Heart left ventricle (tissue), 16 donors: ENCODE data around the gene DHX16. TPM values are rescaled to one million over a fixed set of nuclear protein-coding genes. Genes with fewer than 3 reads are reported as not detected.
A peak's percentile ranks its signal among the peaks of the same experiment; 100 is the strongest.

Experiments
- ATAC-seq, 4 donors: fragments of 200-7000 bp; cut with Tn5 transposase; one replicate each; pipeline ENCODE4 v1.9.1; 2020 to 2022; ENCODE audit warnings: moderate library complexity in 4 of 4, mild to moderate bottlenecking in 3 of 4, moderate number of reproducible peaks in 1 of 4
- DNase-seq, 5 donors: peaks; one replicate each; pipeline ENCODE4 v3.0.0-alpha.2; 2020
- H3K27ac ChIP-seq, 12 donors: fragments of 200-600 bp; sonication (generic) in 4 of 12; one replicate each; pipeline versions ENCODE4 v1.5.0 to v1.8.0; 2016 to 2022; ENCODE audit warnings: mild to moderate bottlenecking in 2 of 12
- H3K27me3 ChIP-seq, 9 donors: fragments of 200-600 bp; sonication (generic) in 2 of 9; one replicate each; pipeline versions ENCODE4 v1.5.1 to v1.8.0; 2016 to 2022; ENCODE audit warnings: mild to moderate bottlenecking in 3 of 9
- H3K36me3 ChIP-seq, 9 donors: fragments of 200-600 bp; sonication (generic) in 2 of 9; one replicate each; pipeline versions ENCODE4 v1.5.0 to v1.8.0; 2018 to 2022; ENCODE audit warnings: mild to moderate bottlenecking in 2 of 9
- H3K4me1 ChIP-seq, 12 donors: fragments of 200-600 bp; sonication (generic) in 4 of 12; one replicate each; pipeline versions ENCODE4 v1.5.0 to v1.8.0; 2016 to 2022; ENCODE audit warnings: mild to moderate bottlenecking in 3 of 12
- H3K4me3 ChIP-seq, 12 donors: fragments of 200-600 bp; sonication (generic) in 4 of 12; one replicate each; pipeline versions ENCODE4 v1.5.0 to v1.8.0; 2017 to 2022; ENCODE audit warnings: mild to moderate bottlenecking in 9 of 12, moderate library complexity in 4 of 12
- H3K9me3 ChIP-seq, 12 donors: fragments of 200-600 bp; sonication (generic) in 4 of 12; one replicate each; pipeline versions ENCODE4 v1.5.0 to v1.8.0; 2016 to 2022; ENCODE audit warnings: mild to moderate bottlenecking in 1 of 12
- POLR2A ChIP-seq, 2 donors: fragments of 450-650 bp; IDR thresholded peaks; one replicate each; pipeline ENCODE4 v1.6.1; 2017; ENCODE audit warnings: antibody characterized with exemption in 2 of 2, mild to moderate bottlenecking in 2 of 2, moderate library complexity in 2 of 2
- WGBS, 4 donors: extraction: QIAGEN DNeasy Blood & Tissue Kit in 2 of 4; methylation state at CpG; one replicate each; pipeline versions ENCODE4 v1.1.5 to v1.1.7; 2013 to 2018; 5-methylcytosine and 5-hydroxymethylcytosine counted together
- intact Hi-C, 10 donors: fragments of 100-400 bp; cut with DNase I; formaldehyde crosslinking; loops; one replicate each; pipeline versions ENCODE4 v1.11.1 to v1.14.2; 2022
- polyA plus RNA-seq, 2 donors: library from polyadenylated mRNA; stranded (reverse); fragments of 200-250 nt; gene quantifications; one replicate each; pipeline ENCODE4 v1.2.3, GENCODE V29; 2013
- total RNA-seq, 9 donors: library from RNA; depleted of rRNA in 2 of 9; stranded (reverse); fragments of >200 nt in 2 of 9; fragmentation: NEBNext Ultra II Directional in 3 of 9; extraction: Animal tissue kit (Norgen Biotek cat#: 25700) in 3 of 9; gene quantifications; one replicate each; pipeline versions ENCODE4 v1.1.0 to v1.2.4, GENCODE V29; 2016 to 2023
- TF ChIP-seq, protein P1 (sequence below), 12 donors: fragments of 200-600 bp; sonication (generic) in 4 of 12; IDR thresholded peaks; one replicate each; pipeline versions ENCODE4 v1.5.0 to v1.8.0; 2018 to 2022; ENCODE audit warnings: antibody characterized with exemption in 12 of 12, mild to moderate bottlenecking in 5 of 12
- donor health status: ischemic (EF 13 %, LVEDD 7.1; RV severe dilation, severe dysfunction).
- donor health status: healthy with polysubstance abuse.
- donor health status: DM: no; HTN: yes; CAD: no.
- donor health status: DM: no; HTN: no; CAD: no.
- donor health status: ischemic (EF 25% LVEDD 6.9; RV normal size, moderate dysfunction).
- donor health status: ischemic (EF 25% LVEDD 5.7; RV mildly dilated, moderate dysfunction).
- donor health status: healthy.
- donor health status: DM: yes; HTN: yes; CAD: no.
- donor health status: ischemic (EF 35%, LVEDD 5.7; RV mildly dilated, moderate dysfunction).
- donor health status: nonischemic (EF 11% LVEDD 7.7; RV severe dilation, severe dysfunction).
- donor health status: DM: yes; HTN: yes; CAD: no.
- donor health status: PGD.
- donor health status: ischemic (EF 29% LVEDD 5.4; RV normal size, mild dysfunction).
- donor health status: nonischemic (EF 23%, LVEDD 6.1; RV moderate dilation, normal function).

The DHX16 gene
- total and polyA plus RNA-seq, 11 donors, result 16.1 to 39.4 (median 21.0) TPM

DNA sequence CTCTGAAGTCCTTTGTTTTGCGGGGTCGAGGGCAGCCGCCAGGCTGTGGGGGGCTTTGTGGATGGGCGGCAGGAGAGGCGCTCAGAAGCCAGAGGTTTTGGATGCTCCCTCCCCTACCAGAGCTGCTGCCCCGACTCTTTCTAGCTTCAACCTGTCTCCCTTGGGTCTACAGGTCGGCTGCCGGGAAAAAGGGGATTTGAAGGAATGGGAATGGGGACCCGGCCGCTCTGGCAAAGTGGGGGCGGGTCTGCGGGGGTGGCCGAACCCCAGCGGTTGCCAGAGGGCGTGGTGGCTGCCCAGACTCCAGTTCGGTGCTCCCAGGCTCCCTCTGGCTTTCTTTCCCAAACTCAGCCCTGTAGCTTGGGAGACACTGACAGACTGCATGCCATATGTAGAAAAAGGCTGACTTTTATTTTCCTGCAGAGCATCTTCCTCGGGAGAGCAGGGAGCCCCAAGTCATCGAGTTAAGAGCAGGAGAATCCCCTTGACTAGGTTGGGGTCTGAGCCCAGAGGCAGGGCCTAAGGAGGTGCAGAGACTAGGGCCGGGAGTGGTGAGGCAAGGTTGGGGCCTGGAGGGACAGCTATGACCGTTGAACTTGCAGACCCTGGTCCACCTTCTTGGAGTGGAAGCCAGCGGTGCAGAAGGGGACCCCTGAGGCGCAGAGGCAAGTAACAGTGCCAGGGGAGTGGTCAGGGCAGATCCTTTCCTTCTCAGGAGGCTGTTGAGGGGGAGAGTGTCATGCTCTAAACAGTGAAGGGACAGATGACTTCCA lies 15.0 kb upstream of the DHX16 start:
- TF ChIP-seq, protein P1, sequence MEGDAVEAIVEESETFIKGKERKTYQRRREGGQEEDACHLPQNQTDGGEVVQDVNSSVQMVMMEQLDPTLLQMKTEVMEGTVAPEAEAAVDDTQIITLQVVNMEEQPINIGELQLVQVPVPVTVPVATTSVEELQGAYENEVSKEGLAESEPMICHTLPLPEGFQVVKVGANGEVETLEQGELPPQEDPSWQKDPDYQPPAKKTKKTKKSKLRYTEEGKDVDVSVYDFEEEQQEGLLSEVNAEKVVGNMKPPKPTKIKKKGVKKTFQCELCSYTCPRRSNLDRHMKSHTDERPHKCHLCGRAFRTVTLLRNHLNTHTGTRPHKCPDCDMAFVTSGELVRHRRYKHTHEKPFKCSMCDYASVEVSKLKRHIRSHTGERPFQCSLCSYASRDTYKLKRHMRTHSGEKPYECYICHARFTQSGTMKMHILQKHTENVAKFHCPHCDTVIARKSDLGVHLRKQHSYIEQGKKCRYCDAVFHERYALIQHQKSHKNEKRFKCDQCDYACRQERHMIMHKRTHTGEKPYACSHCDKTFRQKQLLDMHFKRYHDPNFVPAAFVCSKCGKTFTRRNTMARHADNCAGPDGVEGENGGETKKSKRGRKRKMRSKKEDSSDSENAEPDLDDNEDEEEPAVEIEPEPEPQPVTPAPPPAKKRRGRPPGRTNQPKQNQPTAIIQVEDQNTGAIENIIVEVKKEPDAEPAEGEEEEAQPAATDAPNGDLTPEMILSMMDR (IDR thresholded peaks at IDR 0.05), result peak in 8 of 12 donors; percentile 19 to 59 (median 32)
- peak in 1 of 2 donors; percentile 55 for TF ChIP-seq POLR2A (IDR thresholded peaks at IDR 0.05)
- Histone ChIP-seq H3K36me3 (peaks cover 0 to 11% (median 0%) of the 10 kb centered on the region in 9 donors), H3K9me3 (no peaks in the 10 kb centered on the region), H3K27ac (peak overlapping the region; percentile 92 to 100 (median 98)), H3K4me1 (peaks cover 4 to 71% (median 40%) of the 10 kb centered on the region in 12 donors), H3K4me3 (peak overlapping the region; percentile 52 to 96 (median 74)), H3K27me3 (no peaks in the 10 kb centered on the region)
- intact Hi-C loops, result loop anchor here in 8 of 10 donors (1.0 to 10.0 kb wide), 4 partner anchors 32 to 397 kb away; partner anchors contain the start of genes TUBB (in 6 of the 8) and DDR1 (in 1 of the 8)
- 10 to 13% (median 11%) methylated on average over 22 of the region's 22 CpGs for WGBS, 4 donors
- ATAC-seq, result no peak
- peak; percentile 63 to 71 (median 64) for DNase-seq

DNA sequence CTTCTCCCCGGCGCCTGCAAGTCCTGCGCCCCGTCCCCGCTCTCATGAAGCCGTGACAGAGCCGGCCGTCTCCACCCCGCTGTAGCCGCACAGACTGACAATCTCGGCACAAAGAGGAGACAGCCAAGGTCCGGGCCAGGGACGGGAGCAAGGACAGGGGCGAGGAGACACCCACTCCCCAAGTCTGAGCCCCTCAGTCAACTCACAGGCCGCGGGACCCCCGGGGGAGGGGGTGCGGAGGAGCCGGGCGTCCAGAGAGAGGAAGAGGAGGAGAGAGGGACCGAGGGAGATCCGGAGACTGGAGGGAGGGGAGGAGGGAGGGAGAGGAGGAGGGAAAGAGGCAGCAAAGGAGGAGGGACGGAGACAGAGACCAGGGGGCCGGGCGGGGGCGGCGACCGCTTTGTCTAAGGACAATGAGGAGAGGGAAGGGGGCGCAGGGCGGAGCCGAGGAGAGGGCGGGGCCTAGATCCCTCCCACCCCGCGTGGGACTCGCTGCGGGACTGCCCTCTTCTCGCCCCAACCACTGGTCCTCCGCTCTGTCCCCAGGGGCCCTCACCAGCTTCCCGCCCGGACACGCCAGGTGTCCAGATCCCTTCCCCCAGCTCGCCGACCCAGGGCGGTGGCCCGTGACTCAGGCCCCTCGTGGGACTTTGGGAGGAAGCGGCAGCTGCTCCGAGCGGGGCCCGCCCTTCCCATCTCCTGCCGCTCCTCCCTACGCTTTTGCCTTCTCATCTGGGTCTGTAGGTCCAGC lies 14.3 kb upstream of the DHX16 start:
- WGBS, 4 donors, result 0 to 1% (median 1%) methylated on average over 35 to 52 of the region's 52 CpGs
- intact Hi-C loops, result loop anchor here in 8 of 10 donors (1.0 to 10.0 kb wide), 4 partner anchors 33 to 398 kb away; partner anchors contain the start of genes TUBB (in 6 of the 8) and DDR1 (in 1 of the 8)
- peak overlapping the region; percentile 92 to 100 (median 98) for H3K27ac ChIP-seq
- H3K9me3 ChIP-seq, result no peaks in the 10 kb centered on the region
- peak; percentile 71 to 85 (median 79) for ATAC-seq
- DNase-seq, result peak; percentile 97 to 99 (median 98)
- H3K4me1 ChIP-seq, result peaks cover 4 to 78% (median 46%) of the 10 kb centered on the region in 12 donors
- peaks cover 0 to 11% (median 0%) of the 10 kb centered on the region in 9 donors for H3K36me3 ChIP-seq
- TF ChIP-seq, protein P1 (IDR thresholded peaks at IDR 0.05), result no peak
- TF ChIP-seq POLR2A (IDR thresholded peaks at IDR 0.05), result no peak
- peak overlapping the region; percentile 52 to 96 (median 74) for H3K4me3 ChIP-seq
- H3K27me3 ChIP-seq, result no peaks in the 10 kb centered on the region

DNA sequence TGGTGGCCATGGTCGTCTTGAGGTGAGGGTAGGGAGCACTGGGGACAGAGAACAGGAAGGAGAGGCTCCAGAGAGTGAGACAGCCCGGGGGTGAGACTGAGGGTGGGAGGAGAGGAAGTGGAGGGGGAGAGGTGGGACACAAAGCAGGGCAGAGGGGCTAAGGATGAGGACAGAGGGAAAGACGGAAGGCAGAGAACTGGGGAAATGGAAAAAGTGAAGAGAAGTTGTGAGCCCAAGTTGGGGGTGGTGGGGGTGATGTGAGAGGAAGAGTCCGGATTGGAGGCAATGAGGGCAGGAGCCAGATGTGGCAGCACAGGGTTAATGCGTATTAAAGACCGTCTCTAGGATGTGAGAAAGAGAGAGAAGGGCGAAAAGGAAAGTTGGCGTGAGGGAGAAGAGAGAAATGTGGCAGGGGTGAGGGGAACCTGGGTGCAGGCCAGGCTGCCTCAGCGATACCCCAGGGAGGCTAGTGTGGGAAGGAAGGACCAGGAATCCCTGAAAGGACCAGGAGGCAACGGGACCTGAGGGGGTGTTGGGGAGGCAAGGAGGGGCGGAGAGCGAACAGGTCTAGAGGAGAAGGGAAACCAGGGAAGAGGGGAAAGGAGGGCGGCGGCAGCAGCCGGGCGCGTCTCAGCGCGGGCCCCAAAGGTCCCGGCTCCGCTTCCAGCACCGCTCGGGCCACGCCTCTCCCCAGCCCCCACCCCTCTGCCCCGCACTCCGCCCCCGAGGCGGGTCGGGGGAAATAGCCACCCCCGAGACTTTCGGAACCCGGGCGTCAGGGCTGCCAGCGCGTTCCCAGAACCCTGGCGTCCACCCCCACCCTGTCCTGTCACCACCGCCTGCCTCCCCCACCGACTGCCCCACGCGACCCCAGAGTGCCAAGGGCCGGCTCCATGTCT lies 13.5 kb upstream of the DHX16 start, which contains the start of gene PPP1R18:
PPP1R18 (minus strand) TSS at position 637 of the 899 bp plus-strand sequence; CDS start at position 10, 627 bp downstream.
- Histone ChIP-seq H3K27me3 (no peaks in the 10 kb centered on the region), H3K4me3 (peak within 1 kb of the TSS; percentile 52 to 96 (median 74)), H3K36me3 (peaks cover 0 to 17% (median 0%) of the 10 kb centered on the region in 9 donors), H3K27ac (peak within 1 kb of the TSS; percentile 92 to 100 (median 98)), H3K9me3 (no peaks in the 10 kb centered on the region), H3K4me1 (peaks cover 4 to 83% (median 50%) of the 10 kb centered on the region in 12 donors)
- ATAC-seq, result peak; percentile 50 to 64 (median 60)
- TF ChIP-seq, protein P1 (IDR thresholded peaks at IDR 0.05), result no peak
- peak in 1 of 2 donors; percentile 35 for TF ChIP-seq POLR2A (IDR thresholded peaks at IDR 0.05)
- intact Hi-C loops, result loop anchor here in 5 of 10 donors (2.0 to 10.0 kb wide), 3 partner anchors 35 to 399 kb away; partner anchors contain the start of genes TUBB (in 3 of the 5) and DDR1 (in 1 of the 5)
- DNase-seq, result peak; percentile 89 to 92 (median 90)
- 3 to 4% (median 3%) methylated on average over 33 to 41 of the region's 41 CpGs for WGBS, 4 donors
